ENCODE results near the gene DDIT4. TPM values are rescaled to one million over a fixed set of nuclear protein-coding genes. Genes with fewer than 3 reads are reported as not detected.
"Not testable (repeated sequence)": the region's sequence is repeated elsewhere in the genome, so short reads cannot be mapped to it uniquely, and the experiment has no call there.

DDIT4 gene
- total RNA-seq, 1 donor from 2014 or later: 417 TPM

DNA sequence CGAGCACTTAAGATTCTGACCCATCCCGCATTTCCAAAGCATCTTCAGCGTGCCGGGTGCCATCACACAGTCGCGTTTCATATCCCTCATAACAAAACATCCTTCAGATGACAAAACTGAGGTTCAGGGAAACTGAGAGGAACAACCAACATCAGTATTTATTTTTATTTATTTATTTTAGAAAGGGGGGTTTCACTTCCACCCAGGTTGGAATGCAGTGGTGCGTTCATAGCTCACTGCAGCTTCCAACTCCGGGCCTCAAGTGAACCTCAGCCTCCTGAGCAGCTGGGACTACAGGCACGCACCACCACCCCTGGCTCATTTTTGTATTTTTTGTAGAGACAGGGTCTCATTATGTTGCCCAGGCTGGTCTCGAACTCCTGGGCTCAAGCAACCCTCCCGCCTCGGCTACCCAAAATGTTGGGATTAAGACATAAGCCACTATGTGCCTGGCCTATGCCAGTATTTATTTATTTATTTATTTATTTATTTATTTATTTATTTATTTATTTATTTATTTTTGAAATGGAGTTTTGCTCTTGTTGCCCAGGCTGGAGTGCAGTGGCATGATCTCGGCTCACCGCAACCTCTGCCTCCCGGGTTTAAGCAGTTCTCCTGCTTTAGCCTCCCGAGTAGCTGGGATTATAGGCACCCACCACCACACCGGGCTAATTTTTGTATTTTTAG, 24.4 kb upstream of the DDIT4 start:
- not testable (repeated sequence) for ATAC-seq

DNA sequence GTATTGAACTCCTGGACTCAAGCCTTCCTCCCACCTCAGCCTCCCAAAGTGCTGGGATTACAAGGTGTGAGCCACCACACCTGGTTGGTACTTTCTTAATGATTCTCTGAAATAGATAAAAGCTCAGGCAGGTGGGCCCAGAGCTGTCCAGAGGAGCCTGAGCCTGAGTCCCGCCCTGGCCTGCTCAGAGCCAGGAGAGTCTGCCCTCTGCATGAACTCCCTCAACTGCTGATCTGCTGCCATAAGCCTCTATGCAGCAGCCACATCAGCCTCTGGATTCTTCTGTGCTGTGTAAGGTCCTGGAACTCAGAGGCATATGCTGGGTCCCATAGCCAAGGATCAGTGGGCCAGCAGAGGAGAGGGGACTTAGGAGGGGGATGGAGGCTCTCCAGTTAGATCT, 23.1 kb upstream of the DDIT4 start:
- ATAC-seq: peak; percentile 30

DNA sequence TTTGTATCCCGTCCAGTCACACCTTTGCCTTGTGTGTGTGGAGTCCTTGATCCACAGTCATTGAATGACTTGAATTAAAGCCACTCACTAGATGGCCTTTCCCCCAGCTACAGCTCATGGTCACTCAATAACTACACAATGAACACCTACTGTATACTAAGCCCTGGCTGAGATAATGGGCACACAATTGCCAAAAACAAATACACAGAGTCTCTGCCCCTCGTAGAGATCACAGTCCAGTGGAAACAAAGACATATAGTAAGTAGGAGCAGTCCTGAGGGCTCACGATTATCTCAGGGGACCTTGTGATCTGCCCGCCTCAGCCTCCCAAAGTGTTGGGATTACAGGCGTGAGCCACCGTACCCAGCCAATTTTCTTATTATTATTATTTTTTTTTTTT, 22.1 kb upstream of the DDIT4 start:
- no peak for ATAC-seq

DNA sequence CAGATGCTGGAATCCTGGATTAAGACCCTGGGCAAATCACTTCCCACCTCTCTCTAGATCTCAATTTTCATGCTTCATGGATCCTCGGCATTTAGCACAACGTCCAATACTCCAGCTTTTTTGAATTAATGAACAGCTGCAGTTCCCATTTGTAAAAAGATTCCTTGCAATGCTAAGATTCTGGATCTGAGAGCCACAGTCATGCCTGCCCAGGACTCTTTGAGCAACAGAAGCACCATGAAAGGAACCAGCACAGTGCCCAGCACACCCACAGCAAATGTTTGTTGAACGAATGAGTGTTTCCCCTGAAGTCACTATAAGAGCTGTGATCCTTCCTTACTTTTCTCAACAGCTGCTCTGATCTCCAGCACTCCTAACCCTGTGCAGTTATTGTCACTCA, 20.8 kb upstream of the DDIT4 start:
- ATAC-seq: no peak

DNA sequence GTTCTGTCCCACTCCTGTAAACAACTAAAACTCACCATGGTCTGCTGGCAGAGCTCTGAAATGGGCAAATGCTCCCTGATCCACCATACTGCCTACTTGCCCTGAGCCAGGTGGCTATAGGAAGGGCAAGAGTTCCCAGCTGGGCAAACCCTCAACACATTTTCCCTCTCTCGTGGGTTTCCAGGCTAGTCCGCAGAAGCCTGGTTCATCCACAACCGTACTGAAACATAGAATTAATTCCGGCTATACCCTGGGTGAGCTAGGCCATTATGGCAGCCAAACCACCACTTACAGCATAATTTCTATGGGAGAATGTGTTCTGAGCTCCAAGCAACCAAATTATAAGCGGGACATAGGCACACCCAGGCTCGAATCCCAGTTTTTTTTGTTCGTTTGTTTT, 20.1 kb upstream of the DDIT4 start:
- ATAC-seq: no peak

DNA sequence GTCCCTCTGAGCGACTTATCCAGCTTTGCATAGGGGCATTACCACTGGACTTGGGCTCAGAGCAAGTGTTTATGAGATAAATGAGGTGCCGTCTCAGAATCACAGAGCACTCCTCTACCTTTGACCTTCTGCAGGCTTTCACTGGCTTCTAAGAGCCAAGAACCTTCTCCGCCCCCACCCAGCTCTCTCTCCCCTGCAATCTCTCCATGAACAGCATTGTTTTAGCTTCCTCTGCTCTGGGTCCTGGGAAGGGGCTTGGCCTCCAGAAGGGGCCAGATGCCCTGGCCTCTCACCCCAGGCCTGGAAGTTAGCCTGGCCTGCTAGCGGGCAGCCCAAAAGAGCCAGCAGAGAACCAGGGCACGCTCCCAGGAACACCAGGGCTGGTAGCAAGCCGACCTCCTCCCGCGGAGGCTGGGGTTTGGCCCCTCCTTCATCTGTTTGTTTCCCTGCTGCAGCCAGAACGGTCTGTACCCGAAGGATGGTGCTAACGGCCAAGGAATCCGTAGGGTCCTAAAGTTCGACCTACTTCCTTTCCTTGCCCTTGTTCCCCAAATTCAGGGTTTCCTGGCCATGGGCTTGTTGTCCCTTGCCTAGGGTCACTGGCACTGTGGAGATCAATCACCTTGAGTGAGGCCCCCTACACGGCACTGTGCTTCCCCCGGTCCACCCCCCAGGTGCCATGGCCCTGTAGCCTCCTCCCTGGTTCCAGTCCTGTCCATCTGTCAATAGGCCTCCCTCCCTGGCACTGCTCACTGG, 18.7 kb upstream of the DDIT4 start:
- ATAC-seq: peak; percentile 58

DNA sequence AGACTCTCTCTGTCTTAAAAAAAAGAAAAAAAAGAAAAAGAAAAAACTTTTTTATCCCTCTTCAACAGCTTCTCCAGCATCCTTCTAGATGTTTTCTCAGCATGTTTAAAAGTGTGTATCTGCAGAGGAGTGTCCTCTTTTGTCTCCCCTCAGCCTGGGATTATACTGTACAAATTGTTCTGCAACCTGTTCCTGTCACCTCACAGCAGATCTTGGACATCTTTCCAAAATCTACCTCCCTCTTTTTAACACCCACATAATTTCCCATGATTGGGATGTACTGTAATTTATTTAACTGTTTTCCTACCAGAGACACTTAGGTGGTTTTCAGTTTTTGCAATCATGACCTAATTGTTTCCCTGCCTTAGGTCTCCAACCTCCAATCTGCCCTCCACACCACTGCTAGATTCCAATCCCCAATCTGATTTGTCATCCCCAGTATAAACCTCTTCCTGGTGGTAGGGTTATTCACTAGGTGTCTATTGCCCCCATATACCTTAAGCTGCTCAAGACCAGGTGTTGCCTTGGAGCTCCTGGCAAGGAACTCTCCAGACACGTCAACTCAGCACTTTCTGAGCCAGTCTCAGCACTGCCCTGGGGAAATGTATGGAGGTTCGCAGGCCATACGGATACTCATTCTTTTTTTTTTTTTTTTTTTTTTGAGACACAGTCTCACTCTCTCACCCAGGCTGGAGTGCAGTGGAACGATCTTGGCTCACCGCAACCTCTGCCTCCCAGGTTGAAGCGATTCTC, 17.6 kb upstream of the DDIT4 start:
- no peak for ATAC-seq

DNA sequence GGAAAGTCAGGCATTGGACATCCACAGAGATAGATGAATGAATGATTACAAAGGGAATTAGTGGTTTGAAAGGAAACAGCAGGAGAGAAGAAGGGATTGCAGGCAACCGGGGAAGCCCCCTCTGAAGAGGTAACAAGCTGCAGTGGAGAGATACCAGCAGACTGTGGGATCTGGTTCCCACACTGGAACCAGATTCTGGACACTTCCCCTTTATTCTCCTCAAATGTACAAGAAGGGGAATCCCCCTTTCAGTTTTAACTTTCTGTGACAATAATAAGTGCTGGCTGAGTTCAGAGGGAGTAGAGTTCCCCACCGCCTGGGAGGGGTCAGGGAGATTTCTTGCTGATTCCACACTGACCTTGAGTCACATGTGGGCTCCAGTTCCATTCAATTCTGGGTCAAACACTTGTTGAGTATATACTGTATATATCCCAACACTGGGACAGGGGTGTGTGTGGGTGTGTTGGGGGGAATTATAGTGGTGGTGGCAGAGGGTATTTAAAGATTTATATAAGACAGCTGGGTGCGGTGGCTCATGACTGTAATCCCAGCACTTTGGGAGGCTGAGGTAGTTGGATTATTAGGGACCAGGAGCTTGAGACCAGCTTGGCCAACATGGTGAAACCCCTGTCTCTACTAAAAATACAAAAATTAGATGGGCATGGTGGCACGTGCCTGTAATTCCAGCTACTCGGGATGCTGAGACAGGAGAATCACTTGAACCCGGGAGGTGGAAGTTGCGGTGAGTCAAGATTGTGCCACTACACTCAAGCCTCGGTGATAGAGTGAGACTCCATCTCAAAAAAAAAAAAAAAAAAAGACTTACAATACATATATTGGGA, 16.5 kb upstream of the DDIT4 start:
- no peak for ATAC-seq

DNA sequence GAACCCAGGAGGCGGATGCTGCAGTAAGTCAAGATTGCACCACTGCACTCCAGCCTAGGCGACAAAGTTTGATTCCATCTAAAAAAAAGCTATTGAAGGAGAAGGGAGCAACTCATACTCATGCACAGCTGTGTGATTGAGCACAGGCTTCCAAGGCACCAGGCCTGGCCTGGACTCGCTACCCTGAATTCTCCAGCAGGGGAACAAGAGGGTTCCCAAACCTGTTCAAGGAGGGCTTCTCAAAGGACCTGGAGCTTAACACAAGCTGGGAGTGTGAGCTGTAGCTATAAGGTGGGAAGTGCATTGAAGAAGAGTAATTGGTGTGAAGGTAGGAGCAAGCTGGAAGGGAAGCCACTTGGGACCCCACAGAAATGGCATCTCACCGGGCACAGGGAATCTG, 15.1 kb upstream of the DDIT4 start:
- ATAC-seq: no peak

DNA sequence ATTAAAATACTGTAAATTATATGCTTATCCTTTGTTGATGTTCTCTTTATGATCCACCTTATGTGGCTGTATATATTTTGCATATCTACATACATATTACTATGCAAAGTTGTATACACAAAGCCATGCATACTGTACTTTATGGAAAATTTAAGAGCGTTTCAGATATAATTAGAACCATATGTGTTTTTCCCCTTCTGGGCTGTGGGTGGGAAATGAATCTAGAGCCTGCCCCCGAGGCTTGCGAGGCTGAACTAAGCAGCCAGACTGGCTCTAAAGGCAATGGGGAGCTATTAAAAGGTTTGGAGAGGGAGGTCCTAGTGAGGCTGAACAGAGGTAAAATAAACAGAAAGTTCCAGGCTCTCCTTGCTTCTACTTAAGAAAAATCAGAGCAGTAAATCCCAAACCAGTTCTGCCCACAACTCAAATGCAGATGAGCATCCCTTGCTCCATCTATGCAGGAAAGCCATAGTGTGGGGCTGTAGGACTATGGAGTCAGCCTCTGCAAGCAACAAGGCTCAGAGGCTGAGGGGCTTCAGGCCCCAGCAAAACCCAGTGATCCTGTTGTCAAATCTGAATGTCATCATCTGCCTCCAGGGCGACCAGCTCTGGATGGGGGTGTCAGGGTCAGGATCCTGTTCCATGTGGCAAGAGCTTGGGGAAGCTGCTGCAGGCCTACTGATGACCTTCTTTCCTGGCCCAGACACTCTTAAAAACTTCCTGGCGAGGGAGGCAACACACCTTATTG, 14.1 kb upstream of the DDIT4 start:
- no peak for ATAC-seq

DNA sequence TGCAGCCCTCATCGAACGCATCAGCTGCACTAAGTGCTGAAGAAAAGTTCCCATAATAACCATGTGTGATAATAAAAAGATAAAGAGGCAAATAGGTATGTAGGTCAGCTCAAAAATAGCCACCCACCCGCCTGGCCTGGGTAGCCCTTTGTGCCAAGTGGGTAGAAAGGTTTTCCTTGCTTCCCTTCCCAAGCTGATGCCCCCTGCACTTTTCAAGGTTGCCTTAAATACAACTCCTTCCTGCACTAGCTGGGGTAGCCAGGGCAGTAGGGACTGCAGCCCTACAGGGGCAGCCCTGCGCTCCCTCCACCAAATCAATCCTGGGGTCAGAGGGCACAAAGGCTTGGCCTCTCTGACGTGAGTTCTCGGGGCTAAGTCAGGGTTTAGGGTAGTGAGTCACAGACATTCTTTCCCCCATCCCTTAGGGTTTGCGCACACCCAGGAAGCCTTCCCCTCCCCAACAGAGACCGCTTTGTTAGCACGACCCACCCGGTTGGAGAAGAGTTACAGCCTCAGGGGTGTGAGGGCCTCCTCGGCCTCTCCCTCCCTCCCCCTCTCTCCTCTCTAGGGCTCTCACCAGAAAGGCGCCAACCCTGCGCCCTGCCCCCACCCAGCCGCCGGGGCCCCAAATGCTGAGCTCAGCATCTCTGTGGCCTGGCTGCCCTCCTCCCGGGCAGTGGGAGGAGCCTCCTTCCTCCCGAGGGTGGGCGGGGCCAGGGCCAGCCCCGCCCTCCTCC, 13.3 kb upstream of the DDIT4 start:
- peak; percentile 86 for ATAC-seq

DNA sequence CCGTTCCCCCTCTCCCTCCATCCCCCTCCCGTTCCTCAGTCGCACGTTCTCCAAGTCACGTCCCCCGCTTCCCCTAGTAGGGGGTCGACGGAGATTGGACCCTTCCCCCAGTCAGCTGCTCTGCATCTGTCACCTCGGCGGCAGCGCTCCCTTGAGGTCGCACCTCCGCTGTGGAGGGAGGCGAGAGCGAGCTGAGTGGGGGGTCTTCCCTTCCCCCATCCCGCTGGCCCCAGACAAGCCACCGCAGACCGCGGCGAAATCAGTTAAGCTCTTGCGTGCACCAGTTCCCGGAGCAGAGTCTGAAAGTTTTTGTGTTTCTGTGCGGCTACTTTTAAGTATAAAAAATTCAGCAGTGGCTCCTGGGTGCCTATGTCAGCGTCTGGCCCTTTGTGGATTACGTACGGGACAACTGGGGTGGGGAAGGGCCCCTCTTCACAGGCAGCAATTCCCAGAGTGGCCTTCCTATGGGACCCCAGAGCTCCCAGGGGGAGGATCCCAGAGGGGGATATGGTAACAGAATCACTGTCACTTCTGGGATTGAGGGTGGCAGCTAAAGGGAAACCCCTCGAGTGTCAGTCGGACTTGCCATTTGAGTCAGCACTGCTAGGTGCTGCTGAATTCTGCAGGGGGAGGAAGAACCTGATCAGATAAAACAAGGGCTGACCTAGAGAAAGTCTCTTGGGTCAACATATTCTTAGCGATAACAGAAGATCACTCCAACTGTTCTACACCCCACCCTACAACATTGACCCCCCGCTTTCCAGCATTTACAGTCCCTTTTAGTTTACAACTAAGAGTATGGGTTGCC, 12.5 kb upstream of the DDIT4 start:
- no peak for ATAC-seq

DNA sequence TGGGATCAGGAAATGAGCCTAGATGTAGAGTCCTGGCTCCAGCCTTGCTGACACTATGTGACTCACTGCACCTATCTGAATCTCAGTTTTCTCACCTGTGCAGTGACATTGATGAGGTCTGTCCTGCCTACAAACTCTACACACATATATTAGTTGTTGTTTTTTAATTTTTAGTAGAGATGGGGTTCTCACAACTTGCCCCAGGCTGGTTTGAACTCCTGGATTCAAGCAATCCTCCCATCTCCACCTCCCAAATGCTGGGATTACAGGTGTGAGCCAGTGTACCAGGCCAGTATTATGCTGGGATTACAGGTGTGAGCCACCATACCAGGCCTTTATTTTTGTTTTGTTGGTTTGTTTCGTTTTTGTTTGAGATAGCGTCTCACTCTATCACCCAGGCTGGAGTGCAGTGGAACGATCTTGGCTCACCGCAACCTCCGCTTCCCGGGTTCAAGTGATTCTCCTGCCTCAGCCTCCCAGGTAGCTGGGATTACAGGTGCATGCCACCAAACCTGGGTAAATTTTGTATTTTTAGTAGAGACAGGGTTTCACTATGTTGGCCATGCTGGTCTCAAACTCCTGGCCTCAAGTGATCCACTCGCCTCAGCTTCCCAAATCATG, 11.8 kb upstream of the DDIT4 start:
- ATAC-seq: peak; percentile 37

DNA sequence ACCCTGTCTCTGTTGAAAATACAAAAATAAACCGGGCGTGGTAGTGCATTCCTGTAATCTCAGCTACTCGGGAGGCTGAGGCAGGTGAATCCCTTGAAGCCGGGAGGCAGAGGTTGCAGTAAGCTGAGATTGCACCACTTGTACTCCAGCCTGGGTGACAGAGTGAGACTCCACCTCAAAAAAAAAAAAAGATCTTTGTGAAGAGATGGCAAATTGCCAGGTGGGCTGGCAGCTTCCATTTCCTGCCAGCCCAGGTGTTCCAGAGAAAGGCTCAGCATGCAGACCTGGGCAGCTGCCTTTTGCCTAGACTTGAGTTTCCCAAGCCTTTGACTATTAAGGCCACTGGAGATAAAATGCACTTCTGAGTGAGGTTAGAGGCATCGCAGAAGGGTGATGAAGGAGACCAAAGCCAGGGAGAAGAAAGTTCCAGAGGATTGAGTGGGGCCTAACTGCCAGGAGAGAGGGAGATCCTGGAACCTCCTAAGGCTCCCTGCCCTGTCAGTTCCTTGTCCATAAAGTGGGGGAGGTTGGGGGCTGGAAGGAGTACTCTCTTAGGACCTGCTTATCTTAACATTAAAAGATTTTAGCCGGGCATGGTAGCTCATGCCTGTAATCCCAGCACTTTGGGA, 10.0 kb upstream of the DDIT4 start:
- ATAC-seq: peak; percentile 35

DNA sequence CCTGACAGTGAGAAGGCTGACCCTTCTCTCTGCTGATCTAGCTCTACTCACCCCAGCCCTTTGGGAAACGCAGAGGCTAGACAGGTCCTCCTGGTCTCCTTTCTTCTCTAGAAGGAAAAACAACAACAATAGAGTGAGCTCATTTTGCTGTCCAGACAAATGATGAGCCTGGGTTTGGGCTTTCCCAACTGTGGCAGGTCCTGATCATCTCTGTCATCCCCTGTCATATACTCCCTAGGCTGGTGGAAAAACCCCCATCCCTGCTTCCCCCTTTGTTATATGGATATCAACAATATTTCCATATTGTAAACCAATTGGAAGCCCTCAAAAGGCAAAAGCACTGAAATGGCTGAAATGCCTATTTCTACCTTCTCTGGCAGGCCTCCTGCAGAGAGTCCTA, 9.2 kb upstream of the DDIT4 start:
- ATAC-seq: peak; percentile 10

DNA sequence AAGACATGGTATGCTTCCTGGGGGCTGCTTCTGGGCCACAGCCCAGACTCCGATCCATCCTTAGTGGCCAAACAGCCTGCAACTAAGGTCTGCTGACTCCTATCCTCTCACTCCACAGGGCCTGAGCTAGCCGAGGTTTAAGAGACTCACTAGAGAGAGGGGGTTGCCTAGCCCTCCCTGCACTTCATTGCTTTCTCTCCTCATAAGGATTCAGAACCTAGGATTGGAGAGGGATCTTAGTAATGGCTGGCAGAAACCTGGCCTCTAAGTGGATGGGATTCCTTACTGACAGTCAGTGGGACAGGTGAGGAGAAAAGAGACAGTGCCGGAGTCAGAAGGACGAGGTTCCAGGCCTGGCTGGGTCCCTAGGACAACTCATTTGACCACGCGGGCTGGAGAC, 8.2 kb upstream of the DDIT4 start:
- ATAC-seq: no peak

DNA sequence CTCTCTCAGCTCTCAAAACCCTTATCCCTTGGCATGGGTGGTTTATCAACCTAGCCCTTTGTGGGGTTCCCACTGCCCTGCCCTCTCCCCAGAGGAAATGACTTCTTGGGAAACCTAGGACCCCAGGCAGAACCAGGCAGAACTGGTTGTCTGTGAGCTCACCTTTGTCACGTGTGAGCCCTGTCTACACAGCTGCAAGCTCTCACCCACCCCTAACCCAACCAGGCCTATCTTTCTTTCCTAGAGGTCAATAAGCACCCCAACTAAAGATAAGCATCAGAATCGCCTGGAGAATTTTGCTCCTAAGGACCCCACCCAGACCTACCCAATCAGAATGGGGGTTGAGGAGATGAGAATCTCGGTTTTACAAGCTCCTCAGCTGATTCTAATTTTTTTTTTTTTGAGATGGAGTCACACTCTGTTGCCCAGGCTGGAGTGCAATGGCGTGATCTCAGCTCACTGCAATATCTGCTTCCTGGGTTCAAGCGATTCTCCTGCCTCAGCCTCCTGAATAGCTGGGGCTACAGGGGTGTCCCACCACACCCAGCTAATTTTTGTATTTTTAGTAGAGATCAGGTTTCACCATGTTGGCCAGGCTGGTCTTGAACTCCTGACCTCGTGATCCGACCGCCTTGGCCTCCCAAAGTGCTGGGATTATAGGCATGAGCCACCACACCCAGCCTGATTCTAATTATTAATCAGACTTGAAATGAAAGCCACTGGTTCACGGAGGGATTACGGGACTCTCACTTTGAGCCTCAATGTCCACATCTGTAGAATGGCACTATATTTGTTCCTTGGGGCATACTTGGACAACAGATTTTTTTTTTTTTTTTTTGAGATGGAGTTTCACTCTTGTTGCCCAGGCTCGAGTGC, 7.5 kb upstream of the DDIT4 start:
- no peak for ATAC-seq

DNA sequence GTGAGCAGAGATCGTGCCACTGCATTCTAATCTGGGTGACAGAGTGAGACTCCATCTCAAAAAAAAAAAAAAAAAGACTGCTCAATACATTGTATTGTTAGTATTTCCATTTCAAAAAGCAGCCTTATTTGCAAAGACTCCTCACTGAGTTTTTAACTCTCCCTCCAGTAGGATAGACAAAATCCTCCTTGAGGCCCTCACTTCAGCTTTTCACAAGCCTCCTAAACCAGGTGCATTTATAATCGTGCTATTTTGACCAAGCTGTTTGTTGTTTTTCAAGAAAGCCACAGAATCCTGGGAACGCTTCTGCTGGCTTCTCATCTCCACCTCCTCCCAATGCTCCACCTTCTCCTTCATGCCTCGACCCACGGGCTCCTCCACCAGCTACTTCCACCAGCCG, 6.3 kb upstream of the DDIT4 start:
- ATAC-seq: no peak

All from esophagus mucosa (tissue), 1 donor.